Fibroblast of villous mesenchyme (primary cell): Measurements from ENCODE around the gene CHD5. TPM values are rescaled to one million over a fixed set of nuclear protein-coding genes. Genes with fewer than 3 reads are reported as not detected.

ENCODE experiments used
- DNase-seq: peaks from one replicate; pipeline ENCODE4 v3.0.0-alpha.2; 2010; ENCODE audit warnings: low read depth
- H3K4me3 ChIP-seq: 2 replicates; pipeline ENCODE4 v1.5.1; 2011; ENCODE audit warnings: low read depth, mild to moderate bottlenecking, low read length
- CTCF ChIP-seq: IDR thresholded peaks from 2 replicates; pipeline ENCODE4 v1.5.1; 2012; ENCODE audit warnings: low read depth, mild to moderate bottlenecking, low read length; ENCODE audit not compliant: insufficient read depth
- total RNA-seq: library from RNA; depleted of rRNA; stranded (reverse); fragments of >200 nt; gene quantifications from 2 replicates; pipeline ENCODE4 v1.2.3, GENCODE V29; 2012

CHD5 gene
- total RNA-seq, 1 donor: under 0.01 TPM

- H3K4me3 ChIP-seq: no peak overlapping the region
- no peak for DNase-seq
- TF ChIP-seq CTCF: no peak
These were observed 45.9 kb downstream of the CHD5 start for GRCh38 chr1:6134206-6134605.

- H3K4me3 ChIP-seq: no peak overlapping the region
- DNase-seq: no peak
- TF ChIP-seq CTCF: no peak
These were observed 46.8 kb downstream of the CHD5 start for GRCh38 chr1:6133146-6133895.

- no peak overlapping the region for H3K4me3 ChIP-seq
- no peak for DNase-seq
- no peak for TF ChIP-seq CTCF
These were observed 48.6 kb downstream of the CHD5 start for GRCh38 chr1:6131561-6131960.

GRCh38 chr1:6130596-6130995, 49.5 kb downstream of the CHD5 start:
- no peak for DNase-seq
- H3K4me3 ChIP-seq: no peak overlapping the region
- no peak for TF ChIP-seq CTCF

GRCh38 chr1:6130036-6130435, 50.1 kb downstream of the CHD5 start:
- H3K4me3 ChIP-seq: no peak overlapping the region
- DNase-seq: no peak
- no peak for TF ChIP-seq CTCF

- TF ChIP-seq CTCF: no peak
- DNase-seq: no peak
- no peak overlapping the region for H3K4me3 ChIP-seq
These were observed 50.8 kb downstream of the CHD5 start for GRCh38 chr1:6129313-6129712.

- no peak for DNase-seq
- H3K4me3 ChIP-seq: no peak overlapping the region
- TF ChIP-seq CTCF: no peak
These were observed 51.6 kb downstream of the CHD5 start for GRCh38 chr1:6128276-6129081.
